IMR-90 (cell line): ENCODE measurements around the gene AIP. TPM values are rescaled to one million over a fixed set of nuclear protein-coding genes. Genes with fewer than 3 reads are reported as not detected.

Source experiments
- ATAC-seq: fragments of 200-7000 bp; cut with Tn5 transposase; 2 replicates; pipeline ENCODE4 v1.9.1; 2020; ENCODE audit warnings: low read depth, mild to moderate bottlenecking, moderate library complexity
- BruUV-seq: library from RNA; stranded (reverse); fragments of 400-500 nt; replicated peaks from 2 replicates; lab custom pipeline; 2021; lab: Mats Ljungman, UMichigan
- CTCF ChIA-PET: fragments of 300-600 bp; formaldehyde crosslinking; extraction: SDS; loops from one replicate; lab custom pipeline; 2021; ENCODE audit warnings: antibody characterized with exemption; lab: Yijun Ruan, JAX
- POLR2A ChIA-PET: fragments of 300-600 bp; sonication (Branson Sonifier 250); formaldehyde crosslinking; loops from one replicate; lab custom pipeline; 2022; ENCODE audit warnings: antibody characterized with exemption; ENCODE audit not compliant: unreplicated experiment; lab: Charles Lee
- DNase-seq: peaks from one replicate; pipeline ENCODE4 v3.0.0; 2013
- H2AFZ ChIP-seq: replicated peaks from 2 replicates; pipeline ENCODE3; 2013; ENCODE audit warnings: low read length, mild to moderate bottlenecking; ENCODE audit not compliant: poor library complexity
- H2AK5ac ChIP-seq: 2 replicates; pipeline ENCODE4 v1.6.1; 2013; ENCODE audit warnings: low read depth, low read length, inconsistent platforms
- H2AK9ac ChIP-seq: replicated peaks from 2 replicates; pipeline ENCODE3; 2013; ENCODE audit warnings: mild to moderate bottlenecking, low read depth, low read length, moderate library complexity; ENCODE audit not compliant: poor library complexity
- H2BK120ac ChIP-seq: 2 replicates; pipeline ENCODE4 v1.6.1; 2013; ENCODE audit warnings: low read depth, low read length, inconsistent platforms
- H2BK15ac ChIP-seq: 3 replicates; pipeline ENCODE4 v1.6.1; 2013; ENCODE audit warnings: low read depth, low read length, inconsistent platforms
- H2BK20ac ChIP-seq: 2 replicates; pipeline ENCODE4 v1.6.1; 2013; ENCODE audit warnings: low read depth, mild to moderate bottlenecking, inconsistent platforms, low read length, moderate library complexity
- H2BK5ac ChIP-seq: 2 replicates; pipeline ENCODE4 v1.6.1; 2013; ENCODE audit warnings: mild to moderate bottlenecking, low read depth, low read length, inconsistent platforms; ENCODE audit not compliant: poor library complexity, severe bottlenecking
- H3K14ac ChIP-seq: replicated peaks from 2 replicates; pipeline ENCODE4 v1.6.1; 2013; ENCODE audit warnings: low read depth, low read length, inconsistent platforms
- H3K18ac ChIP-seq: 2 replicates; pipeline ENCODE4 v1.6.1; 2013; ENCODE audit warnings: low read depth, low read length, control low read depth
- H3K23ac ChIP-seq: 2 replicates; pipeline ENCODE4 v1.6.1; 2013; ENCODE audit warnings: low read depth, low read length, inconsistent platforms
- H3K27ac ChIP-seq: 2 replicates; pipeline ENCODE4 v1.5.1; 2013; ENCODE audit warnings: mild to moderate bottlenecking, control low read depth, low read length; ENCODE audit not compliant: insufficient read depth
- H3K27me3 ChIP-seq: 2 replicates; pipeline ENCODE4 v1.6.1; 2013; ENCODE audit warnings: low read length; ENCODE audit not compliant: control insufficient read depth, insufficient read depth
- H3K36me3 ChIP-seq: 2 replicates; pipeline ENCODE4 v1.6.1; 2013; ENCODE audit warnings: low read length, mixed read lengths; ENCODE audit not compliant: control insufficient read depth, insufficient read depth
- H3K4ac ChIP-seq: 2 replicates; pipeline ENCODE4 v1.6.1; 2013; ENCODE audit warnings: low read depth, low read length, inconsistent platforms
- H3K4me1 ChIP-seq: 2 replicates; pipeline ENCODE4 v1.6.1; 2013; ENCODE audit warnings: low read length, mixed read lengths; ENCODE audit not compliant: control insufficient read depth, insufficient read depth
- H3K4me2 ChIP-seq: 2 replicates; pipeline ENCODE4 v1.6.1; 2013; ENCODE audit warnings: low read depth, mild to moderate bottlenecking, control low read depth, low read length, moderate library complexity
- H3K4me3 ChIP-seq: 2 replicates; pipeline ENCODE4 v1.5.1; 2013; ENCODE audit warnings: low read depth, mild to moderate bottlenecking, control low read depth, low read length, moderate library complexity; ENCODE audit not compliant: insufficient read depth
- H3K56ac ChIP-seq: 2 replicates; pipeline ENCODE4 v1.6.1; 2013; ENCODE audit warnings: low read length, inconsistent platforms; ENCODE audit not compliant: insufficient read depth; ENCODE audit errors: extremely low read depth
- H3K79me1 ChIP-seq, 2 experiments: 2 replicates each; pipeline ENCODE4 v1.6.1; 2013; ENCODE audit warnings: low read length in 2 of 2, inconsistent platforms in 1 of 2, low read depth in 1 of 2
- H3K9ac ChIP-seq: 2 replicates; pipeline ENCODE4 v1.6.1; 2013; ENCODE audit warnings: low read depth, low read length, control low read depth
- H3K9me1 ChIP-seq: 2 replicates; pipeline ENCODE4 v1.6.1; 2013; ENCODE audit warnings: low read length, inconsistent platforms; ENCODE audit not compliant: insufficient read depth
- H3K9me3 ChIP-seq: 2 replicates; pipeline ENCODE4 v1.6.1; 2013; ENCODE audit warnings: low read length; ENCODE audit not compliant: control insufficient read depth, insufficient read depth
- H4K20me1 ChIP-seq: 2 replicates; pipeline ENCODE4 v1.6.1; 2013; ENCODE audit warnings: low read length, inconsistent platforms; ENCODE audit not compliant: insufficient read depth
- H4K5ac ChIP-seq: 2 replicates; pipeline ENCODE4 v1.6.1; 2013; ENCODE audit warnings: mild to moderate bottlenecking, low read depth, low read length, control low read depth
- H4K8ac ChIP-seq, 2 experiments: 2 replicates each; pipeline ENCODE4 v1.6.1; 2013; ENCODE audit warnings: low read depth in 2 of 2, low read length in 2 of 2, control low read depth in 1 of 2, inconsistent platforms in 1 of 2
- H4K91ac ChIP-seq: 2 replicates; pipeline ENCODE4 v1.6.1; 2013; ENCODE audit warnings: low read depth, low read length, inconsistent platforms; ENCODE audit not compliant: insufficient read depth
- BHLHE40 ChIP-seq: fragments of 150-350 bp; IDR thresholded peaks from 2 replicates; pipeline ENCODE4 v1.6.1; 2016; ENCODE audit warnings: mild to moderate bottlenecking, low read depth, low read length
- CEBPB ChIP-seq: IDR thresholded peaks from 2 replicates; pipeline ENCODE4 v1.6.1; 2012; ENCODE audit warnings: low read depth, low read length, improper control_type of control experiment
- MAFK ChIP-seq: IDR thresholded peaks from 2 replicates; pipeline ENCODE4 v1.6.1; 2012; ENCODE audit warnings: low read depth, low read length, improper control_type of control experiment
- MAZ ChIP-seq: IDR thresholded peaks from 2 replicates; pipeline ENCODE4 v1.6.1; 2012; ENCODE audit warnings: low read depth, mild to moderate bottlenecking, low read length, improper control_type of control experiment, moderate library complexity, borderline replicate concordance
- MXI1 ChIP-seq: IDR thresholded peaks from 2 replicates; pipeline ENCODE4 v1.6.1; 2012; ENCODE audit warnings: low read depth, mild to moderate bottlenecking, low read length, moderate library complexity, borderline replicate concordance
- RAD21 ChIP-seq: IDR thresholded peaks from 2 replicates; pipeline ENCODE4 v1.6.1; 2012; ENCODE audit warnings: low read length, improper control_type of control experiment
- RCOR1 ChIP-seq: IDR thresholded peaks from 2 replicates; pipeline ENCODE4 v1.6.1; 2012; ENCODE audit warnings: mild to moderate bottlenecking, low read length, improper control_type of control experiment; ENCODE audit not compliant: insufficient replicate concordance
- RFX5 ChIP-seq: IDR thresholded peaks from 2 replicates; pipeline ENCODE4 v1.8.0; 2012; ENCODE audit warnings: low read depth, mild to moderate bottlenecking, low read length, moderate library complexity
- SMC3 ChIP-seq: fragments of 150-350 bp; IDR thresholded peaks from 2 replicates; pipeline ENCODE4 v1.6.1; 2016; ENCODE audit warnings: low read depth, mild to moderate bottlenecking, antibody characterized with exemption, low read length, moderate library complexity
- WGBS, 2 experiments: methylation state at CpG; one replicate each; pipeline versions ENCODE4 v1.1.5 to v1.1.7; 2013; ENCODE audit warnings: missing lambda C conversion rate in 2 of 2; ENCODE audit not compliant: insufficient read length in 1 of 2; ENCODE audit errors: extremely low coverage in 2 of 2; 5-methylcytosine and 5-hydroxymethylcytosine counted together
- dilution Hi-C: fragments of 300-500 bp; cut with HindIII; formaldehyde crosslinking; loops from one replicate; pipeline ENCODE4 v1.14.3; 2018; ENCODE audit warnings: low sequenced_read_pairs; ENCODE audit not compliant: unreplicated experiment
- in situ Hi-C: fragments of 300-500 bp; cut with MboI; formaldehyde crosslinking; loops from 3 replicates; pipeline ENCODE4 v1.14.3; 2019; ENCODE audit warnings: low sequenced_read_pairs, inconsistent platforms, mixed read lengths
- intact Hi-C: fragments of 100-400 bp; cut with micrococcal nuclease; formaldehyde crosslinking; loops from 2 replicates; pipeline ENCODE4 v1.10.0; 2022
- polyA plus RNA-seq, 3 experiments: library from polyadenylated mRNA; depleted of rRNA; stranded (reverse); fragments of >200 nt; gene quantifications; 2 replicates each; pipeline ENCODE4 v1.2.3, GENCODE V29; 2012; ENCODE audit warnings: low replicate concordance in 1 of 3
- total RNA-seq: library from RNA; depleted of rRNA; stranded (reverse); fragments of >200 nt; gene quantifications from 2 replicates; pipeline ENCODE4 v1.2.3, GENCODE V29; 2012
- TF ChIP-seq, protein P1 (sequence below): fragments of 150-350 bp; IDR thresholded peaks from 2 replicates; pipeline ENCODE4 v1.6.1; 2016; ENCODE audit warnings: low read depth, mild to moderate bottlenecking, low read length, moderate library complexity, borderline replicate concordance
- TF ChIP-seq, protein P2 (sequence below): fragments of 150-350 bp; IDR thresholded peaks from 2 replicates; pipeline ENCODE4 v1.6.1; 2017; ENCODE audit warnings: mild to moderate bottlenecking, antibody characterized with exemption, low read length, low read depth

Gene AIP
- total and polyA plus RNA-seq, 2 of the 4 experiments (the other 2 are of a cell fraction) = 95.5 to 122 TPM

DNA sequence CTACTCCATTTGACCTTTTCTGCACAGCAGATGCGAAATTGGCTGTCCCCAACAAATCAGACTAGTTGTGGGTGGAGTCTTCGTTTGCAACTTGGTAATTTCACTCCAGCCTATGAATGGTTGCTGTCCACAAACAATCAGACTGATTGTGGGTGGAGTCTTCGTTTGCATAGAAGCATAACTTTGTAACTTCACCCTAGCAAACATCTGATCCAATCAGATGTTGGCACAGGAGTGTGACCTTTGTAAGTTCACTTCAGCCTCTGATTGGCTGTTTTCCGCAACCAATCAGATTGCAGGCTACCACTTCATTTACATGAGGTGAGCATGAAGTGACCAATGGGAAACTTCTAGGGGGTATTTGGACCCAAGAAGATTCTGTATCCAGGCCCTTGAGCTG lies 56.7 kb downstream of the AIP start:
- H3K23ac ChIP-seq = no peak overlapping the region
- H4K91ac ChIP-seq = no peak overlapping the region
- peaks cover 3% of the 10 kb centered on the region; the same call in 1 of the 2 replicates for H3K9me3 ChIP-seq
- H3K9me1 ChIP-seq = no peaks in the 10 kb centered on the region
- intact Hi-C loops (no loop called here), in situ Hi-C loops (no loop called here), dilution Hi-C loops (no loop called here)
- no peak overlapping the region for H2BK15ac ChIP-seq
- H3K27me3 ChIP-seq = peaks cover 13% of the 10 kb centered on the region
- H3K36me3 ChIP-seq = no peaks in the 10 kb centered on the region
- no CpG with 5 or more reads among the region's 4 CpGs for WGBS, 2 experiments
- H3K79me1 ChIP-seq = no peaks in the 10 kb centered on the region
- no peak for TF ChIP-seq RAD21
- no peak for TF ChIP-seq BHLHE40
- TF ChIP-seq RFX5 = no peak
- TF ChIP-seq MAFK = no peak
- no peak for TF ChIP-seq RCOR1
- TF ChIP-seq MAZ = no peak
- TF ChIP-seq SMC3 = no peak
- TF ChIP-seq, protein P1, sequence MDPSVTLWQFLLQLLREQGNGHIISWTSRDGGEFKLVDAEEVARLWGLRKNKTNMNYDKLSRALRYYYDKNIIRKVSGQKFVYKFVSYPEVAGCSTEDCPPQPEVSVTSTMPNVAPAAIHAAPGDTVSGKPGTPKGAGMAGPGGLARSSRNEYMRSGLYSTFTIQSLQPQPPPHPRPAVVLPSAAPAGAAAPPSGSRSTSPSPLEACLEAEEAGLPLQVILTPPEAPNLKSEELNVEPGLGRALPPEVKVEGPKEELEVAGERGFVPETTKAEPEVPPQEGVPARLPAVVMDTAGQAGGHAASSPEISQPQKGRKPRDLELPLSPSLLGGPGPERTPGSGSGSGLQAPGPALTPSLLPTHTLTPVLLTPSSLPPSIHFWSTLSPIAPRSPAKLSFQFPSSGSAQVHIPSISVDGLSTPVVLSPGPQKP = no peak
- TF ChIP-seq, protein P2, sequence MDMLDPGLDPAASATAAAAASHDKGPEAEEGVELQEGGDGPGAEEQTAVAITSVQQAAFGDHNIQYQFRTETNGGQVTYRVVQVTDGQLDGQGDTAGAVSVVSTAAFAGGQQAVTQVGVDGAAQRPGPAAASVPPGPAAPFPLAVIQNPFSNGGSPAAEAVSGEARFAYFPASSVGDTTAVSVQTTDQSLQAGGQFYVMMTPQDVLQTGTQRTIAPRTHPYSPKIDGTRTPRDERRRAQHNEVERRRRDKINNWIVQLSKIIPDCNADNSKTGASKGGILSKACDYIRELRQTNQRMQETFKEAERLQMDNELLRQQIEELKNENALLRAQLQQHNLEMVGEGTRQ = no peak
- no peak for TF ChIP-seq MXI1
- TF ChIP-seq CEBPB = no peak
- H3K14ac ChIP-seq = no peak overlapping the region
- no peak overlapping the region for H3K4me2 ChIP-seq
- ChIA-PET POLR2A (no interaction called here), CTCF (no interaction called here)
- H3K4ac ChIP-seq = no peak overlapping the region
- no peak overlapping the region for H2AFZ ChIP-seq
- H2BK20ac ChIP-seq = no peak overlapping the region
- H2BK5ac ChIP-seq = no peak overlapping the region
- H4K8ac ChIP-seq = no peak overlapping the region
- H3K9ac ChIP-seq = no peak overlapping the region
- H2BK120ac ChIP-seq = no peak overlapping the region
- H2AK9ac ChIP-seq = no peak overlapping the region
- no peak overlapping the region for H3K4me3 ChIP-seq
- H4K5ac ChIP-seq = no peak overlapping the region
- BruUV-seq = no TSS peak
- no peak overlapping the region for H3K27ac ChIP-seq
- H3K4me1 ChIP-seq = no peaks in the 10 kb centered on the region
- ATAC-seq (no peak), DNase-seq (no peak)
- H4K20me1 ChIP-seq = no peaks in the 10 kb centered on the region
- no peak overlapping the region for H2AK5ac ChIP-seq
- H3K56ac ChIP-seq = no peak overlapping the region
- H3K18ac ChIP-seq = no peak overlapping the region
